ENCODE measurements around the gene ILF2. TPM values are rescaled to one million over a fixed set of nuclear protein-coding genes. Genes with fewer than 3 reads are reported as not detected.

Gene ILF2
- total and polyA plus RNA-seq, 2 of the 13 experiments (the other 11 are each of a cell fraction or from before 2014, with no cell fraction given), result 292 to 366 TPM

DNA sequence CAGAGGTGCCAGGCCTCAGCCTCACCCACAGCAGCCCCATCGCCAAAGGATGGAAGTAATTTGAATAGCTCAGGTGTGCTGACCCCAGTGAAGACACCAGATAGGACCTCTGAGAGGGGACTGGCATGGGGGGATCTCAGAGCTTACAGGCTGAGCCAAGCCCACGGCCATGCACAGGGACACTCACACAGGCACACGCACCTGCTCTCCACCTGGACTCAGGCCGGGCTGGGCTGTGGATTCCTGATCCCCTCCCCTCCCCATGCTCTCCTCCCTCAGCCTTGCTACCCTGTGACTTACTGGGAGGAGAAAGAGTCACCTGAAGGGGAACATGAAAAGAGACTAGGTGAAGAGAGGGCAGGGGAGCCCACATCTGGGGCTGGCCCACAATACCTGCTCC lies 22.7 kb upstream of the ILF2 start:
- in situ Hi-C loops (cut with HindIII; ENCODE audit: extremely low pct_ligation_motif_present, low pct_unique_long_range_greater_than_20kb), result no loop called here
- Histone ChIP-seq H3K4me2 (ENCODE audit: low read depth, low read length) (no peak overlapping the region), H3K79me2 (ENCODE audit: insufficient read depth, low read length) (no peaks in the 10 kb centered on the region), H3K36me3 (replicated peaks in 1 of 2; ENCODE audit: control insufficient read depth in 1 of 2, insufficient read depth in 2 of 2, low read length in 2 of 2) (no peaks in the 10 kb centered on the region), H3K9me3 (ENCODE audit: low read length) (no peaks in the 10 kb centered on the region), H3K4me1 (ENCODE audit: insufficient read depth, low read length) (peaks cover 13% of the 10 kb centered on the region), H2AFZ (ENCODE audit: low read length) (no peak overlapping the region), H3K4me3 (replicated peaks in 1 of 3; ENCODE audit: insufficient read depth in 1 of 3, low read depth in 2 of 3, low read length in 3 of 3) (no peak overlapping the region), H4K20me1 (ENCODE audit: insufficient read depth, low read length) (no peaks in the 10 kb centered on the region), H3K27ac (ENCODE audit: extremely low read length, insufficient read depth, low read length) (no peak overlapping the region), H3K9ac (ENCODE audit: insufficient read depth, low read depth, low read length) (no peak overlapping the region), H3K27me3 (ENCODE audit: control insufficient read depth in 1 of 2, insufficient read depth in 2 of 2, low read length in 2 of 2) (peaks cover 1 to 21% of the 10 kb centered on the region in 2 experiments; a peak in 3 of 5 replicates)
- intact Hi-C loops (cut with micrococcal nuclease; ENCODE audit: unreplicated experiment), result no loop called here
- TF ChIP-seq ARNT (IDR thresholded peaks at IDR 0.05), result no peak
- TF ChIP-seq SOX13 (IDR thresholded peaks at IDR 0.05), result no peak
- no peak for TF ChIP-seq SOX13 (CRISPR knock-in tag; conservative IDR thresholded peaks at IDR 0.05 in 1 of 2, IDR thresholded peaks at IDR 0.05 in 1 of 2)
- TF ChIP-seq FOXA1 (IDR thresholded peaks at IDR 0.05), result no peak
- TF ChIP-seq FOXA1 (CRISPR knock-in tag; IDR thresholded peaks at IDR 0.05), result no peak
- no peak for TF ChIP-seq GTF2F1 (IDR thresholded peaks at IDR 0.05; ENCODE audit: low read length)
- TF ChIP-seq, protein P1, sequence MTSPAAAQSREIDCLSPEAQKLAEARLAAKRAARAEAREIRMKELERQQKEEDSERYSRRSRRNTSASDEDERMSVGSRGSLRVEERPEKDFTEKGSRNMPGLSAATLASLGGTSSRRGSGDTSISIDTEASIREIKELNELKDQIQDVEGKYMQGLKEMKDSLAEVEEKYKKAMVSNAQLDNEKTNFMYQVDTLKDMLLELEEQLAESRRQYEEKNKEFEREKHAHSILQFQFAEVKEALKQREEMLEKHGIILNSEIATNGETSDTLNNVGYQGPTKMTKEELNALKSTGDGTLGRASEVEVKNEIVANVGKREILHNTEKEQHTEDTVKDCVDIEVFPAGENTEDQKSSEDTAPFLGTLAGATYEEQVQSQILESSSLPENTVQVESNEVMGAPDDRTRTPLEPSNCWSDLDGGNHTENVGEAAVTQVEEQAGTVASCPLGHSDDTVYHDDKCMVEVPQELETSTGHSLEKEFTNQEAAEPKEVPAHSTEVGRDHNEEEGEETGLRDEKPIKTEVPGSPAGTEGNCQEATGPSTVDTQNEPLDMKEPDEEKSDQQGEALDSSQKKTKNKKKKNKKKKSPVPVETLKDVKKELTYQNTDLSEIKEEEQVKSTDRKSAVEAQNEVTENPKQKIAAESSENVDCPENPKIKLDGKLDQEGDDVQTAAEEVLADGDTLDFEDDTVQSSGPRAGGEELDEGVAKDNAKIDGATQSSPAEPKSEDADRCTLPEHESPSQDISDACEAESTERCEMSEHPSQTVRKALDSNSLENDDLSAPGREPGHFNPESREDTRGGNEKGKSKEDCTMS (CRISPR knock-in tag; conservative IDR thresholded peaks at IDR 0.05), result no peak
- DNase-seq (ENCODE audit: low spot score) (no peak), FAIRE-seq (no peak), ATAC-seq (no peak)
- no TSS peak for BruUV-seq (replicated peaks)
- WGBS (ENCODE audit: low lambda C conversion rate), result 29% methylated on average over 4 of the region's 4 CpGs
- ChIA-PET CTCF (ENCODE audit: low intra/inter-chr PET ratio, low total read pairs) (no interaction called here), POLR2A (no interaction called here)
